ENCODE data around the gene TMEM119. TPM values are rescaled to one million over a fixed set of nuclear protein-coding genes. Genes with fewer than 3 reads are reported as not detected.

TMEM119 gene
- total RNA-seq, 3 donors from 2014 or later = 0.08 to 0.54 TPM; not detected in 1

- H3K27me3 Mint-ChIP-seq (ENCODE audit: low read depth) = no peaks in the 10 kb centered on the region
- H3K4me1 Mint-ChIP-seq (ENCODE audit: low read depth) = peaks cover 77% of the 10 kb centered on the region
- H3K36me3 Mint-ChIP-seq (ENCODE audit: insufficient read depth) = peaks cover 23% of the 10 kb centered on the region
- H3K9me3 Mint-ChIP-seq = no peaks in the 10 kb centered on the region
- no peak for DNase-seq
- no peak overlapping the region for H3K4me3 Mint-ChIP-seq
- no peak for ATAC-seq
Measured at GRCh38 chr12:108553799-108554198, 44.1 kb downstream of the TMEM119 start.

GRCh38 chr12:108551535-108551934 is 46.3 kb downstream of the TMEM119 start:
- Mint-ChIP-seq H3K4me1 (ENCODE audit: low read depth) (peaks cover 57% of the 10 kb centered on the region), H3K4me3 (peak overlapping the region; percentile 22), H3K36me3 (ENCODE audit: insufficient read depth) (peaks cover 25% of the 10 kb centered on the region), H3K27me3 (ENCODE audit: low read depth) (no peaks in the 10 kb centered on the region), H3K9me3 (no peaks in the 10 kb centered on the region)
- ATAC-seq (no peak), DNase-seq (no peak)

- H3K9me3 Mint-ChIP-seq = no peaks in the 10 kb centered on the region
- peaks cover 29% of the 10 kb centered on the region for H3K36me3 Mint-ChIP-seq (ENCODE audit: insufficient read depth)
Measured at GRCh38 chr12:108548954-108549521, 48.8 kb downstream of the TMEM119 start.

GRCh38 chr12:108547686-108548085 is 50.2 kb downstream of the TMEM119 start:
- Mint-ChIP-seq H3K4me3 (no peak overlapping the region), H3K27me3 (ENCODE audit: low read depth) (no peaks in the 10 kb centered on the region), H3K4me1 (ENCODE audit: low read depth) (peaks cover 28% of the 10 kb centered on the region), H3K9me3 (no peaks in the 10 kb centered on the region), H3K36me3 (ENCODE audit: insufficient read depth) (peaks cover 39% of the 10 kb centered on the region)
- no peak for DNase-seq
- ATAC-seq = no peak

More at GRCh38 chr12:108548954-108549521, 48.8 kb downstream of the TMEM119 start:
- peaks cover 41% of the 10 kb centered on the region for H3K4me1 Mint-ChIP-seq (ENCODE audit: low read depth)
- ATAC-seq (no peak), DNase-seq (no peak)
- no peaks in the 10 kb centered on the region for H3K27me3 Mint-ChIP-seq (ENCODE audit: low read depth)
- no peak overlapping the region for H3K4me3 Mint-ChIP-seq

GRCh38 chr12:108543652-108544051 is 54.2 kb downstream of the TMEM119 start:
- Mint-ChIP-seq H3K36me3 (ENCODE audit: insufficient read depth) (peaks cover 38% of the 10 kb centered on the region), H3K4me3 (no peak overlapping the region), H3K4me1 (ENCODE audit: low read depth) (peaks cover 15% of the 10 kb centered on the region), H3K27me3 (ENCODE audit: low read depth) (no peaks in the 10 kb centered on the region), H3K9me3 (no peaks in the 10 kb centered on the region)
- DNase-seq (no peak), ATAC-seq (no peak)

- peaks cover 16% of the 10 kb centered on the region for H3K4me1 Mint-ChIP-seq (ENCODE audit: low read depth)
- DNase-seq (no peak), ATAC-seq (no peak)
- peaks cover 39% of the 10 kb centered on the region for H3K36me3 Mint-ChIP-seq (ENCODE audit: insufficient read depth)
- no peaks in the 10 kb centered on the region for H3K27me3 Mint-ChIP-seq (ENCODE audit: low read depth)
- no peak overlapping the region for H3K4me3 Mint-ChIP-seq
- no peaks in the 10 kb centered on the region for H3K9me3 Mint-ChIP-seq
Measured at GRCh38 chr12:108542320-108542719, 55.6 kb downstream of the TMEM119 start.

Other genes starting within 250 kb of the TMEM119 start
- gene FICD, start 82.8 kb downstream of the TMEM119 start, total RNA-seq = 1 to 10 TPM; 6.2 to 9.2 (median 6.9) TPM
- 10 to 100 TPM; 83.0 to 92.1 (median 89.4) TPM for gene SART3, start 36.9 kb downstream of the TMEM119 start, total RNA-seq
- 10 to 100 TPM; 62.6 to 90.1 (median 78.7) TPM for gene ISCU, start 35.5 kb downstream of the TMEM119 start, total RNA-seq
- 10 to 100 TPM; 16.8 to 19.0 (median 17.5) TPM for gene SELPLG, start 35.8 kb upstream of the TMEM119 start, total RNA-seq
- 10 to 100 TPM; 41.3 to 59.7 (median 47.7) TPM for gene CORO1C, start 133.4 kb upstream of the TMEM119 start, total RNA-seq

Data from activated T-cell treated with anti-CD3 and anti-CD28 coated beads, Interleukin-2, amount 50 U/mL, for 4 hours (primary cell).